T-helper 2 cell (primary cell): ENCODE results near the gene DERL3.

Source experiments
- DNase-seq, 5 experiments: peaks; one replicate each; pipeline versions ENCODE4 v3.0.0 to v3.0.0-alpha.2; 2012 to 2022

DERL3 gene

GRCh38 chr22:23829845-23830372 is 8.9 kb downstream of the DERL3 start:
- no peak for DNase-seq

DNA sequence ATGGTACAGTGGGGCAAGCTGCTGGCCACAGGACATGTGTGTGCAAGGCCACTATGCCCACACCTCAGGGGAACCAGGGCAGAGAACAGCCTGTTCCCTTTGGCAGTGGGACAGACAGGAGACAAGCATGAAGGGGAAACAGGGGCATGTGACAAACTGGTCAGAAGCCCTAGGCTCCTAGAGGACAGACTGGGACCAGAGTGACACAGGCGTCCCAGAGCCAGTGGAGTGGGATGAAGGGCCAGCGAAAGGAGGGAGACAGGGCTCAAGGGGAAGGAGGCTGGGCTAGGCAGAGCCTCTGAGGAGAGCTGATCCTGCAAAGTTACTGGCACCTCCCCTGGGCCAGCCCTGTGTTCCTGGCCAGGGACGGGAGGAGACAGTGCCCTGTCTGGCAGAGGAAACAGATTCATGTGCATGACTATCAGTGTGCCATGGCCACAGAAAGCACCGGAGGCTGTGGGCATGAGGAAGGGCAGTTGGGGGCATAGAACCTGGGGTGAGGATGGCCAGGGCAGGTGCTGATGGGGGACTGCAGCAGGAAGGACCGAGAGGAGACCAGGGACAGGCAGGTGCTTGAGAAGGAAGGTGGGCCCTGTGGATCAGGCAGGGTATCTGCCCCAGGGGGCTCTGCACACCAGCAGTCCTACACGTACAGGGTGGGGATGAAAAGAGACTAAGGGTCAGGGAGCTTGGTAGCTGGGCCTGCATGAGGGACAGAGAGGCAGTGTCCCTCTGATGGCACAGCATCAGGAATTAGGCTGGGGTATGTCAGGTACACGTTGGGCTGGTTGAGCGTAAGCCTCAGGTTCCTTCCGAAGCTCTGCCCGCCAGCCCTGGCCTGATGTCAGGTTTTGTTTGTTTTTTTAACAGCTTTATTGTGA is 9.8 kb downstream of the DERL3 start:
- no peak for DNase-seq

DNA sequence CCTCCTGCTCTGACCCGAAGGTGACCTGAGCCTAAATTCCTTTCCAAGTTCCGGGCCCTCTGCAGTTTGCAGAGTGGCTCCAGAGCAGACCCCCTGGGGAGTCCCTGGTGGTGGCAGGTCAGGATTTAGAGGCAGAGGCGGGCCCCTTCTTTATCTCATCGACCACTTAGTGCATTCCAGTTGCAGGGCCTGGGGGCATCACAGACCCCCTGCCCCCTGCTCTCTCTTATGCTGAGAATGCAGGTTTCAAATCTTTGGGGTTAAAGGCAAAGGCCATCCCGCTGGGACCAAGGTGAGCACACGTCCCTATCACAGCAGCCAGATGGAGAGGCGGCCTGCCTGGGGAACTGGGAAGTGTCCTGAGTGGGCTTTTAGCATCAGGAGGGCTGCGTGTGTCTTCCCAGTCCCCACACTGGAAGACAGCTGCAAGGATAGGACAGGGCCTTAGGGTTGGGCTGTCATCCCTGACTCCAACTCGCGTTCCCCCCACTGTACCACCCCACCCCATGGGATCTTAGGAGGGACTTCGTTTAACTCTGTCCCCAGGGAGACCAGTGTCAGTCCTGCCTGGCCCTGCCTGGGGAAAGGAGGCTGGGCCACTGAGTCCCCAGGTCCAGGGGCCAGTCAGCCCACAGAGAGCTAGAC is 11.3 kb downstream of the DERL3 start:
- no peak for DNase-seq

- peak in 1 of 5 experiments; percentile 49 for DNase-seq
Measured at GRCh38 chr22:23826510-23827350, 12.1 kb downstream of the DERL3 start.

GRCh38 chr22:23825246-23825905 is 13.4 kb downstream of the DERL3 start:
- no peak for DNase-seq

GRCh38 chr22:23824476-23825245 is 14.1 kb downstream of the DERL3 start:
- no peak for DNase-seq

DNA sequence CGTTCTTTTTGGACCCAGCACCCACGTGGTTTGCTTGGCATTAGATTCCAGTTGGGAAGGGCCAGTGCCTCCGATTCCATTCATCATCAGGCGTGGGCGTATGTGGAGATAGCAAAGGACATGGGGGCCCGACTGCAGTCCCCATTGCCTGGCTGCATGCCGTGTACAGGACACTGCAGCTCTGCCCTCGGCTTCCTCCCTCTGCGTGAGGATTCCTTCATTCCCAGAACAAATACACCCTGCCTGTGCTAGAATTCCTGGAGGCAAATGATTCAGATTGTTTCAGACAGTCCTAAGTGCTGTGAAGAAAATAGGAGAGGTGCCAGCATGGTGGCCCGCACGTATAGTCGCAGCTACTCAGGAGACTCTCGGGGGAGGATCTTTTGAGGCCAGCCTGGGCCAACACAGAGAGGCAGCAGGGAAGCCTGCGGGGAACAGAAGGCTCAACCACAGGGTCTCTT is 15.4 kb downstream of the DERL3 start:
- DNase-seq = no peak

- no peak for DNase-seq
Measured at GRCh38 chr22:23822101-23822671, 16.6 kb downstream of the DERL3 start.

- DNase-seq = peak in 1 of 5 experiments; percentile 79
Measured at GRCh38 chr22:23820748-23821211, 18.0 kb downstream of the DERL3 start.

DNA sequence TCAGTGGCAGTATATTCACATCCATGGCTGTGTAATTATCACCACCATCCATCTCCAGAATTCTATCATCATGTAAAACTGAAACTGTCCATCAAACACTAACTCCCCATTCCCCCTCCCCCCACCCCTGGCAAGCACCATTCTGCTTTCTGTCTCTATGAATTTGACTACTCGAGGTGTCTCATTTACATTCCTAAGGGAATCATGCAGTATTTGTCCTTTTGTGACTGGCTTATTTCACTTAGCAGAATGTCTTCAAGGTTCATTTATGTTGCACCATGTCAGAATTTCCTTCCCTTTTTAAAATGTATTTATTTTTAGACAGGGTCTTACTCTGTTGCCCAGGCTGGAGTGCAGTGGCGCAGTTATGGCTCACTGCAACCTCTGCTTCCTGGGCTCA is 20.3 kb downstream of the DERL3 start:
- peak in 1 of 5 experiments; percentile 42 for DNase-seq

DNA sequence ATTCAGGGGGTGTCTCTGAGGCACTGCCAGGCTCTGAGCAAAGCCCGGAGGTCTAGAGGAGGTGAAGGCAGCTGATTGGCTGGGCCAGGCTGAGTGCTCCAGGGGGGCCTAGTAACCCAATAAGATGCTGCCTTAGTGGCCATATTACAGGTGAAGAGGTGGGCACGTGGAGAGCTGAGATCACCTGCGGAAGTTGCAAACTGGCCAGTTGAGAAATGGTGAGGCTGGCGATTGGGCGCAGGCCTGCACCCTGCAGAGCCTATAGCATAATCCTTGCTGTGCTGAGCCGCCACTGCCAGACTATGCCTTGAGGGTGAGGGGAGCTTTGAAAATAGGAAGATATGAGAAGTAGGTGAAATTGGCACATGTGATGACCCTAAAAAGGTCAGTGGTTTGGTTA is 21.7 kb downstream of the DERL3 start:
- no peak for DNase-seq

DNA sequence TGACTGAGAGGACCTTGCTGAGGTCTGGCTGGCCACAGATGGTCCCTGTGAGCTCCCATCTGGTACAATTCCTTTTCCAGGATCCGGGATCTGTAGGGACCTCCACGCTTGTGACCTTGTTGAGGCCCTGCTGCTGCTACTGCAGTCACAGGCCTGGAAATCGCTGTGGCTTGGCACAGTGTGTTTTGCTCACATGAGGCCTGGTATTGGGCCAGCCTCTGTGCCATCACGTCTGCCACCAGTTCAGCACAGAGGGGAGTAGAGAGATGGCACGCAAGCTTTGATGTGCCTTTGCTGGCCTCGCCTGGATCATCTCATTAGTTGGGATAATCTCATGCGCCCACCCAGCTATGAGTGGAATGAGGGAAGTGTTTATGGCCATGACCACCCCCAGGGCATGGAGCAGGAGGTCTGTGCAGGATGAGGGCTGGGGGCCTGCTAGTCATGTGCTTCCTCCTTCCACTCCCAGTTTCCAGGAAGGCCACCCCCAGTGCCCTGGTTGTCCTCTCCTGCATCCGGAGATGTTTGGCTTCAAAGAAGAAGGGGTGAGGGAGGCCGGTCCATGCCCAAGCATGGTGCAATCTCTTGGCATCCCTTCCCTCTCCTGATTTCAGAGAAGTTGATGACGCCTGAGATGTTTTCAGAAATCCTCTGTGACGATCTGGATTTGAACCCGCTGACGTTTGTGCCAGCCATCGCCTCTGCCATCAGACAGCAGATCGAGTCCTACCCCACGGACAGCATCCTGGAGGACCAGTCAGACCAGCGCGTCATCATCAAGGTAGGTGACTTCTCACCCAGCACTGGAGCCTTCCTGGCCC is 22.4 kb downstream of the DERL3 start:
- DNase-seq = no peak

DNA sequence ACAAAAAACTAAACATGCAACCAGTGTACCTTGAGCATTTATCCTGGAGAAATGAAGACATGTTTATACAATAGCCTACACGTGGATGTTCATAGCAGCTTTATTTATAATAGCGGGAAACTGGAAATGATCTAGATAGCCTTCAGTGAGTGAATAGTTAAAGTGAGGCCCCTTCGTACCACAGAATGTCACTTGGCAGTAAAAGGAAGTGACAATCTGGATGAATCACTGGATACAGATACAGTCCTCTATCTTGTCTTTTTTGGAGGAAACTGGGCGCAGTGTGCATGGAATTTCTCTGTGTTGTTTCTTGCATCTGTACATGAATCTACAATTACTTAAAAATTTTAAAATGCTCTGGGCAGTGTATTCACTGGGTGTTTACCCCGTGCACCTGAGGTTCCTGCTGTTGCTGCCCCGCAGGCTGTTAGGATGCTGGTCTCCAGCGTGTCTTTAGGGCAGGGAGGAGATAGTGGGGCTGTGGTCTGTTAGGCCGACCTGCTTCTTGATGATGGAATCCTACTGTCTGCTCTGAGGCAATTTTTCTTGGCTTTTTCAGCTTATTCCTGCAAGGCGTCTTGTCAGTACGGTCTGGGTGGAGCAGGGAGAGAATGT is 23.2 kb downstream of the DERL3 start:
- no peak for DNase-seq

DNA sequence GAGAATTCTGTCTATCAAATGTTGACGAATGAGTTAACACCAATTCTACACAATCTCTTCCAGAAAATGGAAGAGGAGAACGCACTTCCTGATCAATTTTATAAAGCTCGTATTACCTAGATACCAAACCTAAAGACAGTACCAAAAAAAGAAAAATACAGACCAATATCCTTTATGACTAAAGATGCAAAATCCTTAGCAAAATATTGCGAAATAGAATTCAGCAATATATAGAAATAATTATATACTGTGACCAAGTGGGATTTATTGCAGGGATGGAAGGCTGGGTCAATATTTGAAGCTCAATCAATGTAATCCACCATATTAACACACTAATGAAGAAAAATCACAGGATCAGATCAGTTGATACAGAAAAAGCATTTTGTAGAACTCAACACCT is 26.4 kb downstream of the DERL3 start:
- no peak for DNase-seq

GRCh38 chr22:23806837-23807236 is 32.0 kb downstream of the DERL3 start:
- no peak for DNase-seq

GRCh38 chr22:23804781-23805291 is 34.0 kb downstream of the DERL3 start:
- DNase-seq = no peak

DNA sequence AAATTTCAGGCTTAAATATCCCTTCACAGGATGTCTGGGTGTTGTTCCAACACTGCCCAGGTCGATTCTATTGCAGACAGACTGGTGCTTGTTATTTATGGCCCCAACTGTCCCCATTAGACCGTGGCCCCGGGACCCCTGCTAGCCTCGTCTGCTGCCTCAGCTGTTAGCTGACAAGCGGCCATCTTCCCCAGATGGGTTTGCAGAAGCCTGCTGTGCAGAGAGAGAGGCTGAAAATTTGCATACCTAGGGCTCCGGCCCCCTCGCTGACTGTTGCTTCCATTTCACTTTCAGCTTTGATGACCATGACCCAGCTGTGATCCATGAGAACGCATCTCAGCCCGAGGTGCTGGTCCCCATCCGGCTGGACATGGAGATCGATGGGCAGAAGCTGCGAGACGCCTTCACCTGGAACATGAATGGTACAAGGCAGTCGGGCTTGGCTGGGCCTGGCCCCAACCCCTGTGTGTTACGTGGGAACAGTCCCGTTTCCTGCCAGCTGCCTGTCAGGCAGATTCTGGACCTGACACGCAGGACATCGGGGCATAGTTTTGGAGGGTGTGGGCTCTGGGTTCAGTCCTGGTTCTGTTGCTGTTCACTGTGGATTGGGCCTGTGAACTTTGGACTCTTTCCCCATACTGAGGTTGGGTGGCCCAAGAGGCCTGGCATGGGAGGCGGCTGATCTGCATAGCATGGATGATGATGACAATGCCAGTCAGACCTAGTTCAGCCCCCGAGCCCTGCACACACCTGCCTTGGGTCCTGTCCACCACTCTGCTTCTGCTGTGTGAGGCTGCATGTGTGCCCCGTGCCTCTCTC is 35.6 kb downstream of the DERL3 start:
- no peak for DNase-seq

DNA sequence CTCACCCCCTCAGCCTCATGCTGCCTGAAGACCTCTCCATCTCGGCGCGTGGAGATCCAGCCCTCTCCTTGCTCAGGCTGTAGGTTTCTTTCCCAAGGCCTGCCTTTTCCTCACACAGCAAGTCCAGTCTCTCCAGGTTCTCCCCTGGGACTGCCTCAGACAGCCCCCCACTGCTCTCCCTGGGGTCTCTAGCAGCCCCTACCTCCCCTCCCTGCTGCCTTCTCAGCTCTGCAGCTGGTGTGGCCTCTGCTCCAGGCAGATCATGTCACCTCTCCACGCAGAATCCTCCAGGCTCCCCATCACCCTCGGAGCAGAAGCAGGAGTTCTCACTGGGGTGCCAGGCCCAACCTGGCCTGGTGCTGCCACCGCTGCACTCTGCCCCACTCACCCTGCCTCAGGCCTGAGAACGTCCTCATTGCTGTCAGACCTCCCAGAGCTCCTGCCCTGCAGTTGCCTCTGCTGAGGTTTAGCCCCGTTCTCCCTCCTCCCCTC is 36.9 kb downstream of the DERL3 start:
- no peak for DNase-seq
